HepG2 (cell line): Measurements from ENCODE around the gene ZNF230. TPM values are rescaled to one million over a fixed set of nuclear protein-coding genes. Genes with fewer than 3 reads are reported as not detected.

Experiments used
- EHMT2 ChIP-seq: fragments of 200-600 bp; sonication (generic); IDR thresholded peaks from 2 replicates; pipeline ENCODE4 v1.7.0; 2017; ENCODE audit warnings: antibody characterized with exemption, low read depth, low read length, borderline replicate concordance
- GABPA ChIP-seq, 2 experiments: IDR thresholded peaks; 2 replicates each; pipeline ENCODE4 v1.6.1; 2011 to 2016; ENCODE audit warnings: low read depth in 2 of 2, low read length in 1 of 2, missing biosample characterization in 1 of 2, missing genetic modification characterization in 1 of 2
- HNF1B ChIP-seq: sonication (generic); formaldehyde crosslinking; IDR thresholded peaks from 2 replicates; pipeline ENCODE4 v1.5.1; 2020; ENCODE audit warnings: mild to moderate bottlenecking, moderate library complexity, missing genetic modification reagents
- HOXA7 ChIP-seq: sonication (generic); formaldehyde crosslinking; IDR thresholded peaks from 2 replicates; pipeline ENCODE4 v1.8.1; 2022; ENCODE audit warnings: mild to moderate bottlenecking, missing genetic modification reagents, moderate library complexity
- MEIS2 ChIP-seq: sonication (generic); formaldehyde crosslinking; IDR thresholded peaks from 2 replicates; pipeline ENCODE4 v1.9.0; 2021; ENCODE audit warnings: mild to moderate bottlenecking, missing genetic modification reagents
- NCOA1 ChIP-seq: sonication (generic); formaldehyde crosslinking; IDR thresholded peaks from 2 replicates; pipeline ENCODE4 v1.9.0; 2021; ENCODE audit warnings: missing genetic modification reagents
- SOX6 ChIP-seq, 2 experiments: fragments of 450-650 bp in 1 of 2; sonication (generic) in 1 of 2; formaldehyde crosslinking in 1 of 2; IDR thresholded peaks; 2 replicates each; pipeline versions ENCODE4 v1.4.0 to v1.6.1; 2017 to 2020; ENCODE audit warnings: antibody characterized with exemption in 1 of 2, mild to moderate bottlenecking in 1 of 2, missing genetic modification reagents in 1 of 2
- THAP11 ChIP-seq: IDR thresholded peaks from 2 replicates; pipeline ENCODE4 v1.6.1; 2016; ENCODE audit warnings: missing biosample characterization, missing genetic modification reagents
- ZMYM4 ChIP-seq: sonication (generic); formaldehyde crosslinking; IDR thresholded peaks from 2 replicates; pipeline ENCODE4 v1.8.1; 2023; ENCODE audit warnings: mild to moderate bottlenecking, missing genetic modification reagents
- polyA plus RNA-seq, 8 experiments: library from polyadenylated mRNA; depleted of rRNA in 3 of 8; stranded (reverse) in 7 of 8; unstranded in 1 of 8; fragments of >200 nt; fragmentation: Illumina TruSeq in 4 of 8; extraction: Trizol in 4 of 8; gene quantifications; 2 replicates each; pipeline versions ENCODE4 v1.2.1 to v1.2.3, GENCODE V29; 2011 to 2016; ENCODE audit warnings: low read depth in 4 of 8, missing spikeins in 1 of 8, mixed read lengths in 1 of 8; ENCODE audit not compliant: insufficient read depth in 1 of 8
- total RNA-seq, 5 experiments: library from RNA; depleted of rRNA; stranded (reverse); fragments of >200 nt; fragmentation: Illumina TruSeq; extraction: Trizol; gene quantifications; 2 replicates each; pipeline ENCODE4 v1.2.3, GENCODE V29; 2016; ENCODE audit warnings: low read depth in 1 of 5
- TF ChIP-seq, protein P1 (sequence below): sonication (generic); formaldehyde crosslinking; IDR thresholded peaks from 2 replicates; pipeline ENCODE4 v1.4.0; 2020; ENCODE audit warnings: missing genetic modification reagents
- TF ChIP-seq, protein P2 (sequence below), 2 experiments: sonication (generic) in 1 of 2; formaldehyde crosslinking in 1 of 2; IDR thresholded peaks; 2 replicates each; pipeline versions ENCODE4 v1.4.0 to v1.6.1; 2016 to 2020; ENCODE audit warnings: borderline replicate concordance in 1 of 2, low read depth in 1 of 2, mild to moderate bottlenecking in 1 of 2, missing genetic modification reagents in 1 of 2

The ZNF230 gene
- total and polyA plus RNA-seq, 2 of the 13 experiments (the other 11 are each of a cell fraction or from before 2014, with no cell fraction given): 2.4 to 5.5 TPM

DNA sequence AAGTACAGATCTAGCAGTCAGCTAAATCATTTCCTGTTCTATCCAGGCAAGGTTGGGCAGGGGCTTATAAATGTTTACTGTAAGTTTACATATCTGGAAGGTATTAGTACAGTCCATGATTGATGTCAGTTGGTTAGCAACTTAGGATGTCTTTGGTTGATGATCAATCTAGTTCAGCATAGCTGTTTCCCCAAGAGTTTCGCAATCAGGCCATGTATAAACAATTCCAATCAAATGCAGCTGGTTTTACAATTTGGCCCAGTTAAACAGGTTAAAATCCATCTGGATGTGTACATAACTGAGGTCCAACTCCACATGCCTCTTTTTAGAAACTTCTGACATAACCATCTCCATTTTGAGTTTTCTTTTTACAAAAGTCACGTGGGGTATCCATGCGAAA is 44.9 kb upstream of the ZNF230 start (continued):
- no peak for TF ChIP-seq SOX6 (IDR thresholded peaks at IDR 0.05)
- TF ChIP-seq SOX6 (CRISPR knock-in tag; IDR thresholded peaks at IDR 0.05): peak; percentile 39; the same call in 1 of the 2 replicates
- TF ChIP-seq EHMT2: peak; percentile 34; the same call in 1 of the 2 replicates
- TF ChIP-seq, protein P1, sequence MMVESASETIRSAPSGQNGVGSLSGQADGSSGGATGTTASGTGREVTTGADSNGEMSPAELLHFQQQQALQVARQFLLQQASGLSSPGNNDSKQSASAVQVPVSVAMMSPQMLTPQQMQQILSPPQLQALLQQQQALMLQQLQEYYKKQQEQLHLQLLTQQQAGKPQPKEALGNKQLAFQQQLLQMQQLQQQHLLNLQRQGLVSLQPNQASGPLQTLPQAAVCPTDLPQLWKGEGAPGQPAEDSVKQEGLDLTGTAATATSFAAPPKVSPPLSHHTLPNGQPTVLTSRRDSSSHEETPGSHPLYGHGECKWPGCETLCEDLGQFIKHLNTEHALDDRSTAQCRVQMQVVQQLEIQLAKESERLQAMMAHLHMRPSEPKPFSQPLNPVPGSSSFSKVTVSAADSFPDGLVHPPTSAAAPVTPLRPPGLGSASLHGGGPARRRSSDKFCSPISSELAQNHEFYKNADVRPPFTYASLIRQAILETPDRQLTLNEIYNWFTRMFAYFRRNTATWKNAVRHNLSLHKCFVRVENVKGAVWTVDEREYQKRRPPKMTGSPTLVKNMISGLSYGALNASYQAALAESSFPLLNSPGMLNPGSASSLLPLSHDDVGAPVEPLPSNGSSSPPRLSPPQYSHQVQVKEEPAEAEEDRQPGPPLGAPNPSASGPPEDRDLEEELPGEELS (CRISPR knock-in tag): 0 out of 2 replicates have a peak, but pooled peaks have one; percentile 26
- peak; percentile 76 for TF ChIP-seq THAP11 (CRISPR knock-in tag)
- TF ChIP-seq NCOA1 (CRISPR knock-in tag): no peak
- 0 out of 2 replicates have a peak, but pooled peaks have one; percentile 33 for TF ChIP-seq MEIS2 (CRISPR knock-in tag)
- TF ChIP-seq GABPA (IDR thresholded peaks at IDR 0.05; ENCODE audit: low read depth, low read length): no peak
- TF ChIP-seq GABPA (CRISPR knock-in tag; IDR thresholded peaks at IDR 0.05; ENCODE audit: low read depth): 0 out of 2 replicates have a peak, but pooled peaks have one; percentile 10
- peak; percentile 32; the same call in 1 of the 2 replicates for TF ChIP-seq ZMYM4 (CRISPR knock-in tag)
- TF ChIP-seq, protein P2, sequence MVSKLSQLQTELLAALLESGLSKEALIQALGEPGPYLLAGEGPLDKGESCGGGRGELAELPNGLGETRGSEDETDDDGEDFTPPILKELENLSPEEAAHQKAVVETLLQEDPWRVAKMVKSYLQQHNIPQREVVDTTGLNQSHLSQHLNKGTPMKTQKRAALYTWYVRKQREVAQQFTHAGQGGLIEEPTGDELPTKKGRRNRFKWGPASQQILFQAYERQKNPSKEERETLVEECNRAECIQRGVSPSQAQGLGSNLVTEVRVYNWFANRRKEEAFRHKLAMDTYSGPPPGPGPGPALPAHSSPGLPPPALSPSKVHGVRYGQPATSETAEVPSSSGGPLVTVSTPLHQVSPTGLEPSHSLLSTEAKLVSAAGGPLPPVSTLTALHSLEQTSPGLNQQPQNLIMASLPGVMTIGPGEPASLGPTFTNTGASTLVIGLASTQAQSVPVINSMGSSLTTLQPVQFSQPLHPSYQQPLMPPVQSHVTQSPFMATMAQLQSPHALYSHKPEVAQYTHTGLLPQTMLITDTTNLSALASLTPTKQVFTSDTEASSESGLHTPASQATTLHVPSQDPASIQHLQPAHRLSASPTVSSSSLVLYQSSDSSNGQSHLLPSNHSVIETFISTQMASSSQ (IDR thresholded peaks at IDR 0.05; ENCODE audit: low read depth): 0 out of 2 replicates have a peak, but pooled peaks have one; percentile 14
- TF ChIP-seq, protein P2 (CRISPR knock-in tag; IDR thresholded peaks at IDR 0.05; ENCODE audit: borderline replicate concordance): 0 out of 2 replicates have a peak, but pooled peaks have one; percentile 17
- TF ChIP-seq HOXA7 (CRISPR knock-in tag): 0 out of 2 replicates have a peak, but pooled peaks have one; percentile 24
- 0 out of 2 replicates have a peak, but pooled peaks have one; percentile 20 for TF ChIP-seq HNF1B (CRISPR knock-in tag)
